Measurements from ENCODE around the gene LIPJ. TPM values are rescaled to one million over a fixed set of nuclear protein-coding genes. Genes with fewer than 3 reads are reported as not detected.

Gene LIPJ
- total RNA-seq, 2 experiments from 2014 or later: 0.06 TPM; not detected in 1

GRCh38 chr10:88623835-88624234 is 37.3 kb downstream of the LIPJ start:
- BruUV-seq (replicated peaks): no TSS peak
- H3K79me2 ChIP-seq (ENCODE audit: insufficient read depth, low read depth, low read length): no peaks in the 10 kb centered on the region
- H3K9me2 ChIP-seq (ENCODE audit: insufficient read depth, low read length): no peaks in the 10 kb centered on the region
- no peak overlapping the region for H2AFZ ChIP-seq (ENCODE audit: low read length)
- H3K4me1 ChIP-seq (ENCODE audit: insufficient read depth, low read length, poor library complexity, severe bottlenecking): no peaks in the 10 kb centered on the region
- H4K20me1 ChIP-seq (ENCODE audit: insufficient read depth, low read length): no peaks in the 10 kb centered on the region
- DNase-seq (ENCODE audit: low spot score): no peak
- intact Hi-C loops (cut with micrococcal nuclease; ENCODE audit: unreplicated experiment): no loop called here
- no peak overlapping the region for H3K4me2 ChIP-seq (ENCODE audit: low read length)
- ChIA-PET POLR2A (no interaction called here), CTCF (ENCODE audit: unreplicated experiment) (no interaction called here)
- H3K27ac ChIP-seq (ENCODE audit: low read depth, low read length, poor library complexity, severe bottlenecking): no peak overlapping the region
- H3K9me3 ChIP-seq (ENCODE audit: low read length): no peaks in the 10 kb centered on the region
- TF ChIP-seq, protein P1, sequence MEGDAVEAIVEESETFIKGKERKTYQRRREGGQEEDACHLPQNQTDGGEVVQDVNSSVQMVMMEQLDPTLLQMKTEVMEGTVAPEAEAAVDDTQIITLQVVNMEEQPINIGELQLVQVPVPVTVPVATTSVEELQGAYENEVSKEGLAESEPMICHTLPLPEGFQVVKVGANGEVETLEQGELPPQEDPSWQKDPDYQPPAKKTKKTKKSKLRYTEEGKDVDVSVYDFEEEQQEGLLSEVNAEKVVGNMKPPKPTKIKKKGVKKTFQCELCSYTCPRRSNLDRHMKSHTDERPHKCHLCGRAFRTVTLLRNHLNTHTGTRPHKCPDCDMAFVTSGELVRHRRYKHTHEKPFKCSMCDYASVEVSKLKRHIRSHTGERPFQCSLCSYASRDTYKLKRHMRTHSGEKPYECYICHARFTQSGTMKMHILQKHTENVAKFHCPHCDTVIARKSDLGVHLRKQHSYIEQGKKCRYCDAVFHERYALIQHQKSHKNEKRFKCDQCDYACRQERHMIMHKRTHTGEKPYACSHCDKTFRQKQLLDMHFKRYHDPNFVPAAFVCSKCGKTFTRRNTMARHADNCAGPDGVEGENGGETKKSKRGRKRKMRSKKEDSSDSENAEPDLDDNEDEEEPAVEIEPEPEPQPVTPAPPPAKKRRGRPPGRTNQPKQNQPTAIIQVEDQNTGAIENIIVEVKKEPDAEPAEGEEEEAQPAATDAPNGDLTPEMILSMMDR (conservative IDR thresholded peaks at IDR 0.05; ENCODE audit: low read length): no peak
- TF ChIP-seq EZH2phosphoT487 (IDR thresholded peaks at IDR 0.05; ENCODE audit: borderline replicate concordance, low read depth, low read length): no peak
- H3K4me3 ChIP-seq (ENCODE audit: low read depth, low read length, poor library complexity, severe bottlenecking): no peak overlapping the region
- no peaks in the 10 kb centered on the region for H3K36me3 ChIP-seq (ENCODE audit: insufficient read depth, low read length)

DNA sequence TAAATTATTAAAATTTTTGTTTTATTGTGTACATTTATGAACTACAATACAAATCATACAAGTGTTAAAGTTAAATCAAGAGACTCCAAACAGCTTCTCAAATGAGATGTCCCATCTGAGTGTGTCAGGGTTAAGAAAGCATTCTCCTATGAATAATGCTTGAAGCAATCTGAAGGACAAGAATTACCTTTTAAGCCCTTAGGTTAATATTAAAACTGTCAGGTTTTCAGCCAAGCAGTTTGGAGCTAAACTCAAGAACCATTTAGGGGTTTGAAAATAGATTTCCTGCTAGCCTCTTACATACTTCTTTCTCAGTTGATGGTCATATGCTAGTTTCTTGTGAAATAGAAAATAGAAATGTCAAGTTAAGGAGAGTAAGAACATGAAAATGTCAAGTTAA is 38.3 kb downstream of the LIPJ start:
- Histone ChIP-seq H4K20me1 (ENCODE audit: insufficient read depth, low read length) (no peaks in the 10 kb centered on the region), H3K9me3 (ENCODE audit: low read length) (no peaks in the 10 kb centered on the region), H3K27ac (ENCODE audit: low read depth, low read length, poor library complexity, severe bottlenecking) (no peak overlapping the region), H3K4me3 (ENCODE audit: low read depth, low read length, poor library complexity, severe bottlenecking) (no peak overlapping the region), H3K4me2 (ENCODE audit: low read length) (no peak overlapping the region), H3K4me1 (ENCODE audit: insufficient read depth, low read length, poor library complexity, severe bottlenecking) (no peaks in the 10 kb centered on the region), H3K9me2 (ENCODE audit: insufficient read depth, low read length) (no peaks in the 10 kb centered on the region), H3K79me2 (ENCODE audit: insufficient read depth, low read depth, low read length) (no peaks in the 10 kb centered on the region), H3K36me3 (ENCODE audit: insufficient read depth, low read length) (no peaks in the 10 kb centered on the region), H2AFZ (ENCODE audit: low read length) (no peak overlapping the region)
- DNase-seq (ENCODE audit: low spot score): no peak
- BruUV-seq (replicated peaks): no TSS peak
- intact Hi-C loops (cut with micrococcal nuclease; ENCODE audit: unreplicated experiment): no loop called here
- CTCF ChIA-PET (ENCODE audit: unreplicated experiment): no interaction called here
- TF ChIP-seq, protein P1 (conservative IDR thresholded peaks at IDR 0.05; ENCODE audit: low read length): no peak
- no peak for TF ChIP-seq EZH2phosphoT487 (IDR thresholded peaks at IDR 0.05; ENCODE audit: borderline replicate concordance, low read depth, low read length)
- POLR2A ChIA-PET: no interaction called here

DNA sequence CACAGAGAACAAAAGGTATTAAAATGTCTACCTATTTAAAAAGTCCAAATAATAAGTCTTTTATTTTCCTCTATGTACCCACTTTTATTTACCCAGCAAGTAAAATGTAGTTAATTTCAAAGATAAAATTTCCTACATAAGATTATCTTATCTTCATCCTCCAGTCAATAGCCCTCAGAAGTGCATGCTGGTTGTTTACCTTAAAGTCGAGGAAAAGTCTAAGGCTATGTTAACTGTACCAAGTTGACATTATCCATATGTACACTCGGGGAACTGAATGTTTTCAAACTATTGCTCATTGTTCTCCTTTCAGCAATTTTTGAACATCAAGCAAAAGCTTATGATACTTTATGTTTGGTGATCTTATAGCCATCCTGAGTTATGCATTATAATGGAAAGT is 53.6 kb downstream of the LIPJ start:
- Histone ChIP-seq H3K36me3 (ENCODE audit: insufficient read depth, low read length) (no peaks in the 10 kb centered on the region), H3K9me2 (ENCODE audit: insufficient read depth, low read length) (no peaks in the 10 kb centered on the region), H3K27ac (ENCODE audit: low read depth, low read length, poor library complexity, severe bottlenecking) (no peak overlapping the region), H3K4me2 (ENCODE audit: low read length) (no peak overlapping the region), H3K4me1 (ENCODE audit: insufficient read depth, low read length, poor library complexity, severe bottlenecking) (no peaks in the 10 kb centered on the region), H3K4me3 (ENCODE audit: low read depth, low read length, poor library complexity, severe bottlenecking) (no peak overlapping the region), H3K9me3 (ENCODE audit: low read length) (no peaks in the 10 kb centered on the region), H4K20me1 (ENCODE audit: insufficient read depth, low read length) (no peaks in the 10 kb centered on the region), H3K79me2 (ENCODE audit: insufficient read depth, low read depth, low read length) (no peaks in the 10 kb centered on the region), H2AFZ (ENCODE audit: low read length) (no peak overlapping the region)
- TF ChIP-seq EZH2phosphoT487 (IDR thresholded peaks at IDR 0.05; ENCODE audit: borderline replicate concordance, low read depth, low read length): no peak
- intact Hi-C loops (cut with micrococcal nuclease; ENCODE audit: unreplicated experiment): no loop called here
- POLR2A ChIA-PET: interaction anchor here (0.6 to 1.1 kb wide), 2 partner anchors 43 to 965 kb away, joined by 3 to 4 read pairs; no protein-coding TSS in a partner anchor
- BruUV-seq (replicated peaks): no TSS peak
- no peak for DNase-seq (ENCODE audit: low spot score)
- CTCF ChIA-PET (ENCODE audit: unreplicated experiment): no interaction called here

Data from OCI-LY7 (cell line).